Caco-2 (cell line): ENCODE measurements around the gene RASSF3. TPM values are rescaled to one million over a fixed set of nuclear protein-coding genes. Genes with fewer than 3 reads are reported as not detected.

ENCODE experiments used
- BruUV-seq: library from RNA; stranded (reverse); fragments of 400-500 nt; replicated peaks from 2 replicates; lab custom pipeline; 2021; lab: Mats Ljungman, UMichigan
- CTCF ChIA-PET: fragments of 300-600 bp; sonication (Branson Sonifier 250); formaldehyde crosslinking; loops from one replicate; lab custom pipeline; 2022; ENCODE audit warnings: antibody characterized with exemption; lab: Charles Lee
- POLR2A ChIA-PET: fragments of 300-600 bp; sonication (Branson Sonifier 250); formaldehyde crosslinking; loops from one replicate; lab custom pipeline; 2022; ENCODE audit warnings: antibody characterized with exemption; lab: Charles Lee
- DNase-seq, 2 experiments: peaks; one replicate each; pipeline versions ENCODE4 v3.0.0 to v3.0.0-alpha.2; 2020 to 2022
- H3K27me3 ChIP-seq: replicated peaks from 2 replicates; pipeline ENCODE4 v1.6.0; 2011; ENCODE audit warnings: low read length; ENCODE audit not compliant: control insufficient read depth, insufficient read depth
- H3K36me3 ChIP-seq: 2 replicates; pipeline ENCODE4 v1.5.1; 2011; ENCODE audit warnings: low read length; ENCODE audit not compliant: control insufficient read depth, insufficient read depth
- H3K4me1 ChIP-seq: fragments of 250-450 bp; sonication (Bioruptor Pico); 2 replicates; pipeline ENCODE4 v1.5.1; 2020; ENCODE audit warnings: mild to moderate bottlenecking
- H3K4me3 ChIP-seq: 2 replicates; pipeline ENCODE4 v1.5.1; 2011; ENCODE audit warnings: low read depth, mild to moderate bottlenecking, control low read depth, low read length
- H3K9me3 ChIP-seq: fragments of 250-450 bp; sonication (Bioruptor Pico); 2 replicates; pipeline ENCODE4 v1.5.1; 2020; ENCODE audit warnings: mild to moderate bottlenecking, moderate library complexity
- H3K27ac Mint-ChIP-seq: one replicate; pipeline ENCODE4 v1.8.0; 2022; ENCODE audit warnings: mixed read lengths; ENCODE audit not compliant: unreplicated experiment
- H3K27me3 Mint-ChIP-seq: one replicate; pipeline ENCODE4 v1.8.0; 2022; ENCODE audit warnings: mixed read lengths; ENCODE audit not compliant: insufficient read depth, unreplicated experiment
- H3K36me3 Mint-ChIP-seq: one replicate; pipeline ENCODE4 v1.8.0; 2022; ENCODE audit warnings: mild to moderate bottlenecking, mixed read lengths; ENCODE audit not compliant: insufficient read depth, unreplicated experiment
- H3K4me1 Mint-ChIP-seq: one replicate; pipeline ENCODE4 v1.8.0; 2022; ENCODE audit warnings: low read depth, mixed read lengths; ENCODE audit not compliant: unreplicated experiment
- H3K4me3 Mint-ChIP-seq: one replicate; pipeline ENCODE4 v1.8.0; 2022; ENCODE audit warnings: mild to moderate bottlenecking, moderate library complexity, mixed read lengths; ENCODE audit not compliant: unreplicated experiment
- H3K9me3 Mint-ChIP-seq: one replicate; pipeline ENCODE4 v1.8.0; 2022; ENCODE audit warnings: mixed read lengths; ENCODE audit not compliant: unreplicated experiment
- intact Hi-C: fragments of 100-400 bp; cut with micrococcal nuclease; formaldehyde crosslinking; loops from one replicate; pipeline ENCODE4 v1.10.0; 2022; ENCODE audit not compliant: unreplicated experiment
- total RNA-seq: library from RNA; stranded (reverse); gene quantifications from 2 replicates; pipeline ENCODE4 v1.2.3, GENCODE V29; 2022
- TF ChIP-seq, protein P1 (sequence below), 2 experiments: fragments of 200-600 bp in 1 of 2; IDR thresholded peaks; 1 replicate in 1 of 2; 2 replicates in 1 of 2; pipeline versions ENCODE4 v1.5.1 to v1.8.0; 2011 to 2022; ENCODE audit warnings: antibody characterized with exemption in 1 of 2, control low read depth in 1 of 2, inconsistent platforms in 1 of 2, low read depth in 1 of 2, low read length in 1 of 2, mild to moderate bottlenecking in 1 of 2, moderate library complexity in 1 of 2; ENCODE audit not compliant: insufficient read depth in 1 of 2, severe bottlenecking in 1 of 2, unreplicated experiment in 1 of 2

RASSF3 gene
- total RNA-seq, 1 experiment from 2014 or later: 25.7 TPM

DNA sequence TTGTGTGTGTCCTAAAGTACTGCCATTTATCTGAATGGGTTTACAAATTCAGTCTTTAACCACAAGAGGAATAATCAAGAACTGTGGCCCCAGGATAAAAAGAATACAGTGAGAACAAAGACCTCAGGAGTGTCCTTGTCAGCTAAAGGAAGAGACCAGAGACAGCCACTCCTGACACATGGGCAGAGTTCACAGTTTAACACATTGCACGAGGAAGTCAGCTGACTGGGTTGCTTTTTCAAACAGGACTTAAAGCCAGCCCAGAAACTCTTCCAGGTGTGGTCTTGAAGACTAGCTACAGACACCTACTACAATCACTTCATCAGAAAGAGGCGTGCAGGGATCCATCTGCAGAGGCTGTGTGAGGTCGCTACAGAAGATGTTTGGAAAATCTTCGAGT is 106.1 kb downstream of the RASSF3 start:
- Histone ChIP-seq H3K27me3 (no peaks in the 10 kb centered on the region), H3K36me3 (no peaks in the 10 kb centered on the region; the same call in none of the 2 replicates), H3K4me3 (no peak overlapping the region), H3K4me1 (no peaks in the 10 kb centered on the region), H3K9me3 (no peaks in the 10 kb centered on the region)
- intact Hi-C loops: no loop called here
- H3K27ac Mint-ChIP-seq: no peak overlapping the region
- no peak for DNase-seq
- TF ChIP-seq, protein P1, sequence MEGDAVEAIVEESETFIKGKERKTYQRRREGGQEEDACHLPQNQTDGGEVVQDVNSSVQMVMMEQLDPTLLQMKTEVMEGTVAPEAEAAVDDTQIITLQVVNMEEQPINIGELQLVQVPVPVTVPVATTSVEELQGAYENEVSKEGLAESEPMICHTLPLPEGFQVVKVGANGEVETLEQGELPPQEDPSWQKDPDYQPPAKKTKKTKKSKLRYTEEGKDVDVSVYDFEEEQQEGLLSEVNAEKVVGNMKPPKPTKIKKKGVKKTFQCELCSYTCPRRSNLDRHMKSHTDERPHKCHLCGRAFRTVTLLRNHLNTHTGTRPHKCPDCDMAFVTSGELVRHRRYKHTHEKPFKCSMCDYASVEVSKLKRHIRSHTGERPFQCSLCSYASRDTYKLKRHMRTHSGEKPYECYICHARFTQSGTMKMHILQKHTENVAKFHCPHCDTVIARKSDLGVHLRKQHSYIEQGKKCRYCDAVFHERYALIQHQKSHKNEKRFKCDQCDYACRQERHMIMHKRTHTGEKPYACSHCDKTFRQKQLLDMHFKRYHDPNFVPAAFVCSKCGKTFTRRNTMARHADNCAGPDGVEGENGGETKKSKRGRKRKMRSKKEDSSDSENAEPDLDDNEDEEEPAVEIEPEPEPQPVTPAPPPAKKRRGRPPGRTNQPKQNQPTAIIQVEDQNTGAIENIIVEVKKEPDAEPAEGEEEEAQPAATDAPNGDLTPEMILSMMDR (IDR thresholded peaks at IDR 0.05; ENCODE audit: insufficient read depth in 1 of 2, low read depth in 1 of 2, low read length in 1 of 2, severe bottlenecking in 1 of 2, unreplicated experiment in 1 of 2): no peak
- ChIA-PET CTCF (no interaction called here), POLR2A (no interaction called here)
- peaks cover 20% of the 10 kb centered on the region for H3K36me3 Mint-ChIP-seq
- no peaks in the 10 kb centered on the region for H3K9me3 Mint-ChIP-seq
- H3K4me3 Mint-ChIP-seq: no peak overlapping the region
- no peaks in the 10 kb centered on the region for H3K27me3 Mint-ChIP-seq
- H3K4me1 Mint-ChIP-seq: no peaks in the 10 kb centered on the region
- BruUV-seq: no TSS peak

GRCh38 chr12:64716839-64717455 is 106.7 kb downstream of the RASSF3 start:
- H3K27me3 Mint-ChIP-seq: no peaks in the 10 kb centered on the region
- H3K27ac Mint-ChIP-seq: no peak overlapping the region
- ChIA-PET POLR2A (no interaction called here), CTCF (no interaction called here)
- no peaks in the 10 kb centered on the region for H3K9me3 Mint-ChIP-seq
- H3K4me1 ChIP-seq: no peaks in the 10 kb centered on the region
- H3K27me3 ChIP-seq: no peaks in the 10 kb centered on the region
- no peak for DNase-seq
- no peaks in the 10 kb centered on the region for H3K4me1 Mint-ChIP-seq
- H3K36me3 Mint-ChIP-seq: peaks cover 20% of the 10 kb centered on the region
- no TSS peak for BruUV-seq
- no peak overlapping the region for H3K4me3 ChIP-seq
- no peaks in the 10 kb centered on the region; the same call in none of the 2 replicates for H3K36me3 ChIP-seq
- no peaks in the 10 kb centered on the region for H3K9me3 ChIP-seq
- TF ChIP-seq, protein P1 (IDR thresholded peaks at IDR 0.05; ENCODE audit: insufficient read depth in 1 of 2, low read depth in 1 of 2, low read length in 1 of 2, severe bottlenecking in 1 of 2, unreplicated experiment in 1 of 2): no peak
- H3K4me3 Mint-ChIP-seq: no peak overlapping the region
- intact Hi-C loops: no loop called here

GRCh38 chr12:64718649-64719048 is 108.4 kb downstream of the RASSF3 start:
- TF ChIP-seq, protein P1 (IDR thresholded peaks at IDR 0.05; ENCODE audit: insufficient read depth in 1 of 2, low read depth in 1 of 2, low read length in 1 of 2, severe bottlenecking in 1 of 2, unreplicated experiment in 1 of 2): no peak
- POLR2A ChIA-PET: no interaction called here
- H3K27me3 ChIP-seq: no peaks in the 10 kb centered on the region
- CTCF ChIA-PET: no interaction called here
- H3K9me3 Mint-ChIP-seq: no peaks in the 10 kb centered on the region
- no peaks in the 10 kb centered on the region; the same call in none of the 2 replicates for H3K36me3 ChIP-seq
- peaks cover 5% of the 10 kb centered on the region for H3K4me1 Mint-ChIP-seq
- no peaks in the 10 kb centered on the region for H3K27me3 Mint-ChIP-seq
- H3K4me1 ChIP-seq: peaks cover 5% of the 10 kb centered on the region; the same call in 1 of the 2 replicates
- no TSS peak for BruUV-seq
- DNase-seq: no peak
- no peak overlapping the region for H3K4me3 Mint-ChIP-seq
- H3K27ac Mint-ChIP-seq: no peak overlapping the region
- peaks cover 20% of the 10 kb centered on the region for H3K36me3 Mint-ChIP-seq
- H3K9me3 ChIP-seq: no peaks in the 10 kb centered on the region
- intact Hi-C loops: no loop called here
- no peak overlapping the region for H3K4me3 ChIP-seq
